Osteoblast (primary cell): ENCODE results near the gene PRKCA. TPM values are rescaled to one million over a fixed set of nuclear protein-coding genes. Genes with fewer than 3 reads are reported as not detected.

Source experiments
- DNase-seq: peaks from one replicate; pipeline ENCODE4 v3.0.0; 2011; ENCODE audit warnings: low spot score, mixed read lengths; ENCODE audit not compliant: insufficient read length; ENCODE audit errors: missing footprints
- H2AFZ ChIP-seq: 2 replicates; pipeline ENCODE4 v1.6.0; 2011; ENCODE audit warnings: mild to moderate bottlenecking, low read length
- H3K27ac ChIP-seq: 2 replicates; pipeline ENCODE4 v1.5.1; 2011; ENCODE audit warnings: mild to moderate bottlenecking, low read depth, low read length, moderate library complexity
- H3K27me3 ChIP-seq: 2 replicates; pipeline ENCODE4 v1.6.0; 2012; ENCODE audit warnings: mild to moderate bottlenecking, control low read depth, inconsistent platforms, low read length, moderate library complexity; ENCODE audit not compliant: insufficient read depth
- H3K36me3 ChIP-seq: 2 replicates; pipeline ENCODE4 v1.5.1; 2011; ENCODE audit warnings: mild to moderate bottlenecking, low read length, control low read depth, moderate library complexity; ENCODE audit not compliant: insufficient read depth
- H3K4me1 ChIP-seq: 2 replicates; pipeline ENCODE4 v1.5.1; 2011; ENCODE audit warnings: mild to moderate bottlenecking, low read length, control low read depth, moderate library complexity; ENCODE audit not compliant: insufficient read depth
- H3K4me2 ChIP-seq: 2 replicates; pipeline ENCODE4 v1.6.0; 2011; ENCODE audit warnings: mild to moderate bottlenecking, low read length; ENCODE audit not compliant: insufficient read depth
- H3K4me3 ChIP-seq: fragments of 200-600 bp; sonication (generic); 3 replicates; pipeline ENCODE4 v1.5.1; 2012; ENCODE audit warnings: mild to moderate bottlenecking, low read length, inconsistent platforms; ENCODE audit not compliant: insufficient read depth
- H3K79me2 ChIP-seq: 2 replicates; pipeline ENCODE4 v1.6.0; 2012; ENCODE audit warnings: mild to moderate bottlenecking, low read length, control low read depth, inconsistent platforms; ENCODE audit not compliant: insufficient read depth
- H3K9me3 ChIP-seq: 2 replicates; pipeline ENCODE4 v1.5.1; 2011; ENCODE audit warnings: low read depth, low read length, control low read depth
- H4K20me1 ChIP-seq: 2 replicates; pipeline ENCODE4 v1.6.0; 2012; ENCODE audit warnings: mild to moderate bottlenecking, low read length, control low read depth; ENCODE audit not compliant: insufficient read depth
- CTCF ChIP-seq: IDR thresholded peaks from 2 replicates; pipeline ENCODE4 v1.5.1; 2011; ENCODE audit warnings: mild to moderate bottlenecking, low read depth, low read length, moderate library complexity; ENCODE audit errors: extremely low read depth
- total RNA-seq: library from RNA; depleted of rRNA; stranded (reverse); fragments of >200 nt; gene quantifications from 2 replicates; pipeline ENCODE4 v1.2.3, GENCODE V29; 2012

PRKCA gene
- total RNA-seq, 1 donor = 46.0 TPM

GRCh38 chr17:66763056-66763455 is 460.6 kb downstream of the PRKCA start:
- Histone ChIP-seq H4K20me1 (no peaks in the 10 kb centered on the region), H3K27ac (no peak overlapping the region), H3K36me3 (peaks cover 21% of the 10 kb centered on the region), H3K4me2 (no peak overlapping the region), H3K79me2 (no peaks in the 10 kb centered on the region), H3K27me3 (no peaks in the 10 kb centered on the region), H3K4me1 (no peaks in the 10 kb centered on the region), H3K9me3 (no peaks in the 10 kb centered on the region), H2AFZ (no peak overlapping the region), H3K4me3 (no peak overlapping the region)
- no peak for TF ChIP-seq CTCF
- DNase-seq = no peak

- Histone ChIP-seq H3K4me2 (no peak overlapping the region), H3K4me3 (no peak overlapping the region), H3K9me3 (no peaks in the 10 kb centered on the region), H3K4me1 (no peaks in the 10 kb centered on the region), H3K27me3 (no peaks in the 10 kb centered on the region), H3K36me3 (peaks cover 21% of the 10 kb centered on the region), H4K20me1 (peaks cover 3% of the 10 kb centered on the region), H3K79me2 (no peaks in the 10 kb centered on the region), H2AFZ (no peak overlapping the region), H3K27ac (no peak overlapping the region)
- no peak for TF ChIP-seq CTCF
- DNase-seq = no peak
These were observed 462.1 kb downstream of the PRKCA start for GRCh38 chr17:66764506-66764905.

DNA sequence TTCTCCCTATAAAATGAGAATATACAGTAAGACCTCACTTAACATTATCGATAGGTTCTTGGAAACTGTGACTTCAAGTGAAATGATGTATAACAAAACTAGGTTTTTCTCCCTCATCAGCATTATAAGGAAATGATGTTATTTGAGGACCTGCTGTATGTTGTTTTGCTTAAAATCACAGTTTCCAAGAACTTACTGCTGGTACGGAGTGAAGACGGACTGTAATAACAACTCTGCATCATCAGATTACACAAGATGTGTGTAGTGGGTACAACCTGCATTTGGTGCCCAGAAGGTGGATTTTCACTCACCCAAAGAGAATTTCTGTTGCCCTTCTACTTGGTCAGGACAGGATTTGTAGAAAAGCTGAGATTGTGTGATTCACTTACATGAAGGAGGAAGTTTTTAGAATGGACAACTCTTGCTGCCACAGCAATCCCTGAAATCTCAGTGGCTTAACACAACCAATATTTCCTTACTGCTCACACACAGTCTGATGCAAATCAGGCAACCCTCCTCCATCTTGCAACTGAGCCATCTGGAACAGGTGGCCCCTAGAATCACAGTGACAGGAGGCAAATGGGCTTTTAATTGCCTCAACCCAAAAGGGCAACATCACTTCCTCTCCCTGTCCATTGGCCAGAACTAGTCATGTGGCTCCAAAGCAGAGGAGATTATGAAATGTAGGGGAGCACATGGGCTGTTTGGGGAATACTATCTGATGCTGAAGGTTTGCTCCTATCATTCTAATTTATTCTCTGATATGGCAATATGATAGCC is 464.9 kb downstream of the PRKCA start:
- DNase-seq = peak; percentile 19
- Histone ChIP-seq H3K27me3 (no peaks in the 10 kb centered on the region), H4K20me1 (peaks cover 3% of the 10 kb centered on the region), H3K9me3 (no peaks in the 10 kb centered on the region), H3K4me3 (no peak overlapping the region), H3K4me1 (no peaks in the 10 kb centered on the region), H2AFZ (no peak overlapping the region), H3K79me2 (no peaks in the 10 kb centered on the region), H3K36me3 (peaks cover 21% of the 10 kb centered on the region), H3K27ac (no peak overlapping the region), H3K4me2 (no peak overlapping the region)
- no peak for TF ChIP-seq CTCF

DNA sequence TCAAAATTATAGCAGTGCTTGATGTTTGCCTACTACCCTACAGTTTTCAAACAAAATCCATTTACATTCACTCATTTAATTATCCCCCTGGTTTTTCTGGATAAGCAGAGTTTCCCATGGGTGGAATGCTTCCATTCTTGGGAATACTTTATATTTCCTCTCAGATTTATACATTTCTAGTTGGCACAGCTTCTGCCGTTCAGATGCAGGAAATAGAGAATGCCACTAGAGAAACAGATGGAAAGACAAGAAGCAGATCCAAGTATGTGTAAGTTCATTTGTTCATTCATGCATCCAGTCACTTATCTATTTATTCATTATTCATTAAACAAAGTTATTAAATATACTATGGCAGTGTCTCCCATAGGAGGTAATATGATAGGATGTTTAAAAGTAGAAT is 467.5 kb downstream of the PRKCA start:
- Histone ChIP-seq H3K9me3 (no peaks in the 10 kb centered on the region), H3K79me2 (no peaks in the 10 kb centered on the region), H3K36me3 (peaks cover 29% of the 10 kb centered on the region), H3K4me3 (no peak overlapping the region), H2AFZ (no peak overlapping the region), H3K27me3 (no peaks in the 10 kb centered on the region), H3K4me1 (no peaks in the 10 kb centered on the region), H3K4me2 (no peak overlapping the region), H4K20me1 (peaks cover 3% of the 10 kb centered on the region), H3K27ac (no peak overlapping the region)
- DNase-seq = no peak
- TF ChIP-seq CTCF = no peak
